Neutrophil (primary cell): ENCODE measurements around the gene TMEM138.

ENCODE experiments used
- H3K27ac ChIP-seq: fragments of 200-600 bp; sonication (generic); 2 replicates; pipeline ENCODE4 v1.5.1; 2016; ENCODE audit warnings: mild to moderate bottlenecking, moderate library complexity
- H3K27me3 ChIP-seq: fragments of 200-600 bp; sonication (generic); 2 replicates; pipeline ENCODE4 v1.6.0; 2016; ENCODE audit warnings: mild to moderate bottlenecking
- H3K36me3 ChIP-seq: fragments of 200-600 bp; sonication (generic); 2 replicates; pipeline ENCODE4 v1.5.1; 2017
- H3K4me1 ChIP-seq, 2 experiments: fragments of 200-600 bp in 1 of 2; sonication (generic) in 1 of 2; 1 replicate in 1 of 2; 2 replicates in 1 of 2; pipeline versions ENCODE4 v1.5.1 to v1.6.1; 2013 to 2016; ENCODE audit warnings: low read depth in 1 of 2, low read length in 1 of 2, mild to moderate bottlenecking in 1 of 2, moderate library complexity in 1 of 2; ENCODE audit not compliant: control insufficient read depth in 1 of 2, insufficient read depth in 1 of 2
- H3K4me3 ChIP-seq, 2 experiments: fragments of 200-600 bp in 1 of 2; sonication (generic) in 1 of 2; 1 replicate in 1 of 2; 2 replicates in 1 of 2; pipeline ENCODE4 v1.5.1; 2013 to 2016; ENCODE audit warnings: low read depth in 1 of 2, low read length in 1 of 2, mild to moderate bottlenecking in 1 of 2, moderate library complexity in 1 of 2
- H3K9me3 ChIP-seq: fragments of 200-600 bp; sonication (generic); 2 replicates; pipeline ENCODE4 v1.5.1; 2016
- TF ChIP-seq, protein P1 (sequence below): fragments of 200-600 bp; sonication (generic); IDR thresholded peaks from 2 replicates; pipeline ENCODE4 v1.5.1; 2016; ENCODE audit warnings: antibody characterized with exemption

TMEM138 gene

DNA sequence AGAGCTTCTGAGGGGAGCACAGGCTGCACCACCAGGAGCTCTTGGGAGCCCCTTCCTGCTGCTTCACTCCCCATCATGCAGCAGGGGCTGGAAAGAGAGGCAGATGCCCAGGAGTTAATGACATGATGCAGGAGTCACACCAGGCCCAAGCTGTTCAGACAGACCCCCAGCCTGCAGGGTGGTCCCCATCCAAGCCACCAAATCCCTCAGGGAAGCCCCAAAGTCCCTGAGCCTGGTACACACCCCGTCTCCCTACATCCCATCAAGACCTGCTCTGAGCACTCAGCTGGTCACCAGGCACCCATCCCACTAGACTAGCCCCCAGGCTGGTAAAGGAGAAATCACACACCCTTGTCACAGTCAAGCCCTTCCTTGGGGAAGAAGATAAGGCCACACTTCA lies 11.8 kb upstream of the TMEM138 start:
- no peak overlapping the region for H3K27ac ChIP-seq
- H3K36me3 ChIP-seq, result peaks cover 68% of the 10 kb centered on the region
- TF ChIP-seq, protein P1, sequence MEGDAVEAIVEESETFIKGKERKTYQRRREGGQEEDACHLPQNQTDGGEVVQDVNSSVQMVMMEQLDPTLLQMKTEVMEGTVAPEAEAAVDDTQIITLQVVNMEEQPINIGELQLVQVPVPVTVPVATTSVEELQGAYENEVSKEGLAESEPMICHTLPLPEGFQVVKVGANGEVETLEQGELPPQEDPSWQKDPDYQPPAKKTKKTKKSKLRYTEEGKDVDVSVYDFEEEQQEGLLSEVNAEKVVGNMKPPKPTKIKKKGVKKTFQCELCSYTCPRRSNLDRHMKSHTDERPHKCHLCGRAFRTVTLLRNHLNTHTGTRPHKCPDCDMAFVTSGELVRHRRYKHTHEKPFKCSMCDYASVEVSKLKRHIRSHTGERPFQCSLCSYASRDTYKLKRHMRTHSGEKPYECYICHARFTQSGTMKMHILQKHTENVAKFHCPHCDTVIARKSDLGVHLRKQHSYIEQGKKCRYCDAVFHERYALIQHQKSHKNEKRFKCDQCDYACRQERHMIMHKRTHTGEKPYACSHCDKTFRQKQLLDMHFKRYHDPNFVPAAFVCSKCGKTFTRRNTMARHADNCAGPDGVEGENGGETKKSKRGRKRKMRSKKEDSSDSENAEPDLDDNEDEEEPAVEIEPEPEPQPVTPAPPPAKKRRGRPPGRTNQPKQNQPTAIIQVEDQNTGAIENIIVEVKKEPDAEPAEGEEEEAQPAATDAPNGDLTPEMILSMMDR, result no peak
- no peak overlapping the region for H3K4me3 ChIP-seq
- no peaks in the 10 kb centered on the region for H3K9me3 ChIP-seq
- peaks cover 4 to 7% of the 10 kb centered on the region in 2 experiments for H3K4me1 ChIP-seq
- no peaks in the 10 kb centered on the region for H3K27me3 ChIP-seq

GRCh38 chr11:61350803-61351202 lies 11.4 kb upstream of the TMEM138 start:
- TF ChIP-seq, protein P1, result no peak
- Histone ChIP-seq H3K36me3 (peaks cover 63% of the 10 kb centered on the region), H3K4me3 (no peak overlapping the region), H3K27me3 (no peaks in the 10 kb centered on the region), H3K27ac (no peak overlapping the region), H3K9me3 (no peaks in the 10 kb centered on the region), H3K4me1 (peaks cover 4 to 7% of the 10 kb centered on the region in 2 experiments)

DNA sequence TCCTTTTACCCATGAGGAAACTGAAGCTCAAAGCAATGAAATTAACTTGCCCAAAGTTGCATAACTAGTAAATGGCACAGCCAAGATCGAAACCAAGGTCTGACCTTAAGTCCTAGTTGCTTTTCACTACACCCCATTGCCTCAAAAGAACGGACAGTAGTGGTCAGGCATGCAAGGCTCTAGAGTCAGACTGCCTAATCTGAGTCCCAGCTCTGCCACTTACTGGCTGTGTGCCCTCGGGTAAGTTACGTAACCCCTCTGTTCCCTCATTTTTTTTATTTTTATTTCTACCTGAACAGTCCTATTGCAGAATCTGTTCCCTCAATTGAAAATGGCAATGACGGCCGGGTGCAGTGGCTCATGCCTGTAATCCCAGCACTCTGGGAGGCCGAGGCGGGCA lies 10.1 kb upstream of the TMEM138 start:
- Histone ChIP-seq H3K4me1 (peaks cover 11 to 14% of the 10 kb centered on the region in 2 experiments), H3K9me3 (no peaks in the 10 kb centered on the region), H3K36me3 (peaks cover 51% of the 10 kb centered on the region), H3K4me3 (no peak overlapping the region), H3K27me3 (no peaks in the 10 kb centered on the region), H3K27ac (no peak overlapping the region)
- TF ChIP-seq, protein P1, result no peak

DNA sequence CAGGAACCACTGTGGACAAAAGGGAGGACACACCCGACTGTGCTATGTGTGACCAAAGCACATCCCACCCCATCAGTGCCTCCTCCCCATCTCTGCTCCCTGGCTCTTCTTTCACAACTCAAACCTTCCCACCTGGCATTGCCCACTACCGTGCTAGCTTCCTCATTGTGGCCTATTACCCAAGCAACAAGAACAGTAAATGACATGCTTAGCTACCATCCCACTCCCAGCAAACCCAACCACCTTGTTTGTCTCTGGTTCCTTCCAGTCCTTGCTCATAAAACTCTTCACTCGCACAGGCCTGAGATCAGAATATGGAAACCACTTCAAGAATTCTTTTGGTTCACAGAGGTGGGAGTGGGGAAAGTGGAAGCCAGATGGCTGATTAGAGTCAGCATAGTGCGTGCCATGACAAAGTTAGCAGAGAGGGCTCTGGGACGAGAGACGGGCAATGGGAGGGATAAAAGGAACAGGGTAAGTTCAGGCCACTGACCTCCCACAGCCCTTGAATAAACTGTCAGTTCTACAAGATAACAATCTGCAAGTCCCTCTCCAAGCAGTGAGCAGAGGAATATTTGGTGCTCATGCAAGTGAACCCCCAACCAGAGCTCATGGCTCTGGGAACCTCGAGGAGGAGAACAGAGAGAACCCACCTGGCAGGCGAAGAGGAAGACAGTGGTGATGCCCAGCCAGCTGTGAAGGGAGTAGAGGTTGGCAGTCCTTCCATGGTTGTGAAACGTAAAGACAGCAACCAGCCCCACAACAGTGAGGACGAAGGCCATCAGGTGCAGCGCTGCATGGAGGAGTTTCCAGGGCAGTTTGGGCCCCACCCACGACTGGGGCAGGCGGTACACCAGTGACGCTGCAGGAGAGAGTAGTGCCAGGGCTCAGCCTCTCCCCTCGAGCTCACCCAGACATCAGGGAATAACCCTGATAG lies 8.8 kb upstream of the TMEM138 start:
- Histone ChIP-seq H3K27me3 (no peaks in the 10 kb centered on the region), H3K4me1 (peaks cover 20 to 23% of the 10 kb centered on the region in 2 experiments), H3K9me3 (no peaks in the 10 kb centered on the region), H3K36me3 (peaks cover 45% of the 10 kb centered on the region), H3K4me3 (no peak overlapping the region), H3K27ac (no peak overlapping the region)
- TF ChIP-seq, protein P1, result no peak

DNA sequence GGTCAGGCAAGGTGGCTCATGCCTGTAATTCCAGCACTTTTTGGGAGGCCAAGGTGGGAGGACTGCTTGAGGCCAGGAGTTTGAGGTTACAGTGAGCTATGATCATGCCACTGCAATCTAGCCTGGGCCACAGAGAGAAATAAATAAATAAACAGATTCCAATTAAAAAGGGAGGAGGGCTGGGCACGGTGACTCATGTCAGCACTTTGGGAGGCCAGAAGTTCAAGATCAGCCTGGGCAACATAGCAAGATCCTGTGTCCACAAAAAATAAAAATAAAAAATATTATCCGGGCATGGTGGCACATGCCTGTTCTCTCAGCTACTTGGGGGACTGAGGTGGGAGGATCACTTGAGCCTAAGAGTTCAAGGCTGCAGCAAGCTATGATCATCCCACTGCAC lies 8.0 kb upstream of the TMEM138 start:
- Histone ChIP-seq H3K27me3 (no peaks in the 10 kb centered on the region), H3K9me3 (no peaks in the 10 kb centered on the region), H3K36me3 (peaks cover 36% of the 10 kb centered on the region), H3K4me1 (peaks cover 20 to 23% of the 10 kb centered on the region in 2 experiments), H3K4me3 (no peak overlapping the region), H3K27ac (no peak overlapping the region)
- TF ChIP-seq, protein P1, result no peak
